Lower lobe of right lung (tissue), 2 donors: ENCODE results near the gene CSNK2B. TPM values are rescaled to one million over a fixed set of nuclear protein-coding genes. Genes with fewer than 3 reads are reported as not detected.

ENCODE experiments used
- ATAC-seq, 2 donors: fragments of 200-7000 bp; cut with Tn5 transposase; one replicate each; pipeline ENCODE4 v1.9.1; 2020 to 2022; ENCODE audit warnings: mild to moderate bottlenecking in 2 of 2, moderate library complexity in 2 of 2
- DNase-seq: peaks from one replicate; pipeline ENCODE4 v3.0.0-alpha.2; 2020
- H3K27ac ChIP-seq: fragments of 200-600 bp; one replicate; pipeline ENCODE4 v1.8.0; 2022
- H3K27me3 ChIP-seq: fragments of 200-600 bp; one replicate; pipeline ENCODE4 v1.8.0; 2022; ENCODE audit warnings: low read depth
- H3K36me3 ChIP-seq: fragments of 200-600 bp; one replicate; pipeline ENCODE4 v1.8.0; 2022; ENCODE audit warnings: mild to moderate bottlenecking
- H3K4me1 ChIP-seq: fragments of 200-600 bp; one replicate; pipeline ENCODE4 v1.8.0; 2022
- H3K4me3 ChIP-seq: fragments of 200-600 bp; one replicate; pipeline ENCODE4 v1.8.0; 2022; ENCODE audit warnings: mild to moderate bottlenecking
- H3K9me3 ChIP-seq: fragments of 200-600 bp; one replicate; pipeline ENCODE4 v1.8.0; 2022
- CTCF ChIP-seq: fragments of 200-600 bp; IDR thresholded peaks from one replicate; pipeline ENCODE4 v1.8.0; 2022; ENCODE audit warnings: antibody characterized with exemption, mild to moderate bottlenecking
- intact Hi-C: fragments of 100-400 bp; cut with DNase I; formaldehyde crosslinking; loops from one replicate; pipeline ENCODE4 v1.11.0; 2022
- total RNA-seq: library from RNA; stranded (reverse); fragmentation: NEBNext Ultra II Directional; extraction: Animal tissue kit (Norgen Biotek cat#: 25700); gene quantifications from one replicate; pipeline ENCODE4 v1.2.1, GENCODE V29; 2021
- donor health status: DM: no; HTN: yes; CAD: no; lungs with severe emphysema.

CSNK2B gene
- total RNA-seq, 1 donor from 2014 or later, result 117 TPM

DNA sequence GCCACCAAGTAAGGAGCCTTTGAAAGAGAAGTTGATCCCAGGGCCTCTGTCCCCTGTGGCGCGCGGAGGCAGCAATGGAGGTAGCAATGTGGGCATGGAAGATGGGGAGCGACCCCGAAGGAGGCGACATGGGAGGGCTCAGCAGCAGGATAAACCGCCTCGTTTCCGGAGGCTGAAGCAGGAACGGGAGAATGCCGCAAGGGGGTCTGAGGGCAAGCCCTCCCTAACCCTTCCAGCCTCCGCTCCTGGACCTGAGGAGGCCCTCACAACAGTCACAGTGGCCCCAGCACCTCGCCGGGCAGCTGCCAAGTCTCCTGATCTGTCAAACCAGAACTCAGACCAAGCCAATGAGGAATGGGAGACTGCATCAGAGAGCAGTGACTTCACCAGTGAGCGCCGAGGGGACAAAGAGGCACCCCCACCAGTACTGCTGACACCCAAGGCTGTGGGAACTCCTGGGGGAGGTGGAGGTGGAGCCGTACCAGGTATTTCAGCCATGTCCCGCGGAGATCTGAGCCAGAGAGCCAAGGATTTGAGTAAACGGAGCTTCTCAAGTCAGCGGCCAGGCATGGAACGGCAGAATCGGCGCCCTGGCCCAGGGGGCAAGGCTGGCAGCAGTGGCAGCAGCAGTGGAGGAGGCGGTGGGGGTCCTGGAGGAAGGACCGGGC, 33.5 kb upstream of the CSNK2B start:
- Histone ChIP-seq H3K36me3 (peaks cover 100% of the 10 kb centered on the region), H3K27ac (no peak overlapping the region), H3K4me3 (no peak overlapping the region), H3K4me1 (no peaks in the 10 kb centered on the region), H3K27me3 (no peaks in the 10 kb centered on the region), H3K9me3 (no peaks in the 10 kb centered on the region)
- no peak for TF ChIP-seq CTCF
- intact Hi-C loops, result no loop called here
- ATAC-seq (no peak), DNase-seq (no peak)

GRCh38 chr6:31633447-31633846, 32.4 kb upstream of the CSNK2B start:
- no peaks in the 10 kb centered on the region for H3K27me3 ChIP-seq
- no peaks in the 10 kb centered on the region for H3K9me3 ChIP-seq
- TF ChIP-seq CTCF, result no peak
- H3K4me1 ChIP-seq, result no peaks in the 10 kb centered on the region
- H3K27ac ChIP-seq, result no peak overlapping the region
- DNase-seq (no peak), ATAC-seq (no peak)
- H3K4me3 ChIP-seq, result no peak overlapping the region
- peaks cover 100% of the 10 kb centered on the region for H3K36me3 ChIP-seq
- intact Hi-C loops, result no loop called here

GRCh38 chr6:31634131-31634530, 31.7 kb upstream of the CSNK2B start:
- no peak for TF ChIP-seq CTCF
- intact Hi-C loops, result no loop called here
- Histone ChIP-seq H3K9me3 (no peaks in the 10 kb centered on the region), H3K4me1 (no peaks in the 10 kb centered on the region), H3K27me3 (no peaks in the 10 kb centered on the region), H3K27ac (no peak overlapping the region), H3K4me3 (no peak overlapping the region), H3K36me3 (peaks cover 100% of the 10 kb centered on the region)
- ATAC-seq (no peak), DNase-seq (no peak)

DNA sequence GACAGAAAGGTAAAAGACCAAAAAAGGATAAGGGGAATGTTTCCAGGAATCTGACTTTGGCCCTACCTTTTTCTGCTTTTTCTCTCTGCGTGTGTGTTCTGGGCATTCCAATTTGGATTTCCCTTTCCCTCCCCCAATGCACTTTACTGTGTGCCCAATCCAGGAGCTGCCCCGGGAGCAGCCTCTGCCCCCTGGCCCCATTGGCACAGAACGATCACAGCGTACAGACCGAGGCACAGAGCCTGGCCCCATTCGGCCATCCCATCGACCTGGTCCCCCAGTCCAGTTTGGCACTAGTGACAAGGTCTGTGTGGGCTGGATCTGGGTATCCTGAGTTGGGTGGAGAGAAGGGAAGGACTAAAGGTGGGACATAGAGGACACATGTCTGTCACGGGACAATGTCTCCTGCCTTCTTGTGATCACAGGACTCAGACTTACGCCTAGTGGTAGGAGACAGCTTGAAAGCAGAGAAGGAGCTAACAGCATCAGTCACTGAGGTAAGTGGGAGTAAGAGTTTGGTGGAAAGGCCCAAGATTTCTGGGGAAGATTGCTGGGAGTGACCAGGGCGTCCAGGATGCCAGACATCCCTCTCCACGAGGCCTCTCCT, 30.8 kb upstream of the CSNK2B start:
- Histone ChIP-seq H3K4me3 (no peak overlapping the region), H3K4me1 (no peaks in the 10 kb centered on the region), H3K36me3 (peaks cover 100% of the 10 kb centered on the region), H3K9me3 (no peaks in the 10 kb centered on the region), H3K27ac (no peak overlapping the region), H3K27me3 (no peaks in the 10 kb centered on the region)
- no peak for TF ChIP-seq CTCF
- ATAC-seq (no peak), DNase-seq (no peak)
- intact Hi-C loops, result no loop called here

- DNase-seq, result no peak
- H3K9me3 ChIP-seq, result no peaks in the 10 kb centered on the region
- H3K36me3 ChIP-seq, result peaks cover 100% of the 10 kb centered on the region
- H3K4me3 ChIP-seq, result no peak overlapping the region
- intact Hi-C loops, result no loop called here
- no peaks in the 10 kb centered on the region for H3K27me3 ChIP-seq
- H3K4me1 ChIP-seq, result no peaks in the 10 kb centered on the region
- no peak overlapping the region for H3K27ac ChIP-seq
- TF ChIP-seq CTCF, result no peak
- ATAC-seq, result peak in 1 of 2 donors; percentile 10
Observed at GRCh38 chr6:31636698-31637596, 28.9 kb upstream of the CSNK2B start.
